B cell (primary cell): Measurements from ENCODE around the gene TMX4.

Source experiments
- CTCF ChIP-seq: fragments of 200-600 bp; IDR thresholded peaks from one replicate; pipeline ENCODE4 v1.8.0; 2022; ENCODE audit warnings: antibody characterized with exemption, mild to moderate bottlenecking
- EZH2 ChIP-seq: IDR thresholded peaks from 2 replicates; pipeline ENCODE4 v1.6.1; 2012; ENCODE audit warnings: borderline replicate concordance, low read depth, mild to moderate bottlenecking, moderate library complexity, low read length; ENCODE audit not compliant: insufficient read depth, poor library complexity, severe bottlenecking

- TF ChIP-seq CTCF (no peak), EZH2 (no peak)
Observed at GRCh38 chr20:7943891-7944290, 75.7 kb downstream of the TMX4 start.
